ENCODE measurements around the gene PROCR.
"Not testable (repeated sequence)": the region's sequence is repeated elsewhere in the genome, so short reads cannot be mapped to it uniquely, and the experiment has no call there.

PROCR gene

DNA sequence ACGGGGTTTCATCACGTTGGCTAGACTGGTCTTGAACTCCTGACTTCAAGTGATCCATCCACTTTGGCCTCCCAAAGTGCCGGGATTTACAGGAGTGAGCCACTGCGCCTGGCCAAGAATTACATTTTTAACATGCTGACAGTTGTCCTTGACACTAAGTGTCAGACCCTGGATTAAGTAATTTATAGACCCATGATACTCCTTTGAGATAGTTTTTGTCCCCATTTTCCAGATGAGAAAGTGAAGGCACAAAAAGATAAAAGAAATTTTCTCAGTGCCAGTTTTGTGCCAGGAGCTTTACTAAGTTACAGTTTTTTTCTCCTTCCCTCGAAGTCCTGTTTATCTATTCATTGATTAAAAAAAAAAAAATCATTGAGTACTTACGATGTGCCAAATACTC is 14.9 kb upstream of the PROCR start:
- DNase-seq (ENCODE audit: extremely low spot score), result no peak
- no peak for TF ChIP-seq TARDBP (IDR thresholded peaks at IDR 0.05)
- no peak for TF ChIP-seq FOXA1 (IDR thresholded peaks at IDR 0.05)
- no peak for TF ChIP-seq ELF4 (IDR thresholded peaks at IDR 0.05)
- TF ChIP-seq LEF1 (IDR thresholded peaks at IDR 0.05; ENCODE audit: borderline replicate concordance), result no peak
- TF ChIP-seq SUZ12 (IDR thresholded peaks at IDR 0.05), result no peak
- TF ChIP-seq ARNT (IDR thresholded peaks at IDR 0.05), result no peak
- no peak for TF ChIP-seq BHLHE40 (IDR thresholded peaks at IDR 0.05; ENCODE audit: borderline replicate concordance)
- ChIA-PET CTCF (no interaction called here), POLR2A (no interaction called here)

DNA sequence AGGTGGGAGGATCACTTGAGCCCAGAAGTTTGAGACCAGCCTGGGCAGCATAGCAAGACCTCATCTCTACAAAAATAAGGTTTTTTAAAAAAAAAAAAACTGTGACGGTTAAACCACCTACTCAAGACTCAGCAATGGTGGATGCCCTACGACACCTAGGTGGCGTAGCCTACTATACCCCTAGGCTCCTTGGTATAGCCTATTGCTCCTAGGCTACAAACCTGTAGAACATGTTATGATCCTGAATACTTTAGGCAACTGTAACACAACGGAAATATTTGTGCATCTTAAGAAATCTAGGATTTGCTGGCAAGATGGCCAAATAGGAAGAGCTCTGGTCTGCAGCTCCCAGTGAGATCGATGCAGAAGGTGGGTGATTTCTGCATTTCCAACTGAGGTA is 11.5 kb upstream of the PROCR start:
- DNase-seq (ENCODE audit: extremely low spot score); CTCF ChIA-PET; POLR2A ChIA-PET: not testable (repeated sequence)

DNA sequence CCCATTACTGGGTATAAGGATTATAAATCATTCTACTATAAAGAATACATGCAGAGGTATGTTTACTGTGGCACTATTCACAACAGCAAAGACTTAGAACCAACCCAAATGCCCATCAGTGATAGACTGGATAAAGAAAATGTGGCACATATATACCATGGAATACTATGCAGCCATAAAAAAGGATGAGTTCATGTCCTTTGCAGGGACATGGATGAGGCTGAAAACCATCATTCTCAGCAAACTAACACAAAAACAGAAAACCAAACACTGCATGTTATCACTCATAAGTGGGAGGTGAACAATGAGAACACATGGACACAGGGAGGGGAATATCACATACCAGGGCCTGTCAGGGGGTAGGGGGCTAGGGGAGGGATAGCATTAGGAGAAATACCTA is 7.3 kb upstream of the PROCR start:
- DNase-seq (ENCODE audit: extremely low spot score); CTCF ChIA-PET; POLR2A ChIA-PET: not testable (repeated sequence)

DNA sequence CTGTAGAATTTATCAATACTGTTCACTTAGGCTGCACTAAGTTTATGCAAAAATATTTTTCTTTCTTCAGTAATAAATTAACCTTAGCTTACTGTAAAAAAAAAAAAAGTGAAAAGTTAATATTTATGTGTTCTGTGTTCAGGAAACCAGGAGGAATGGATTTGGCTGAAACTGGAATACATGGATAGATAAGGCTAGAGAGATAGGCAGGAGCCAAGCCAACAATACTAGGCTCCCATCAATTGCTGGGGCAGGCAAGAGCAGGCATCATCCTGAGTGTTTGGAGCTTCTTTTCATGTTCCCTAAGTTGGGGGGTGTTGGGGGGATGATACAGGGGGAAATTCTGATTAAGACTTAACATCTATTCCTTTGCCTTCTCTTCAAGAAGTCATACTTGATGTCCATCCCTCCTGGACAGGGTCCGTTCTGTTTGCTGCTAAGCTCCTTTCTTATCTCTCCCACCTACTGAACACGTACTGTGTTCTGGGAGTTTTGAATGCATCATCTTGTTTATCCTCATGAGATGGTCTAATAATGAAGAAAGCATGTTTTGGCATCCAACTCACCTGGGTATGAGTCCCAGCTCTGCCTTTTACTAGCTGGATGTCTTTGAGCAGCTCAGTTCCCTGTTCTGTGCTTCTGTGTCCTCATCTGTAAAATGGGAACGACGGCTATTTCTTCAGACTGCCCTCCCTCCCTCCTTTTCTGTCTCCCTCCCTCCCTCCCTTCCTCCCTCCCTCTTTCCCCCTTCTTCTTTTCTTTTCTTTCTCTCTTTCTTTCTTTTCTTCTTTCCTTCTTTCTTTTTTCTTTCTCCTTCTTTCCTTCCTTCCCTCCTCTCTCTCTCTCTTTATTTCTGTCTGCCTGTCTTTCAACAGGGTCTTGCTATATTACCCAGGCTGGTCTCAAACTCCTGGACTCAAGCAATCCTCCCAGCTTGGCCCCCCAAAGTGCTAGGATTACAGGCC is 6.4 kb upstream of the PROCR start:
- ChIA-PET CTCF (no interaction called here), POLR2A (interaction anchor here (0.9 kb wide), 1 partner anchor 18 kb away, joined by 3 read pairs; the partner anchor contains the start of gene EDEM2)
- DNase-seq (ENCODE audit: extremely low spot score), result no peak
- TF ChIP-seq FOXM1 (IDR thresholded peaks at IDR 0.05; ENCODE audit: borderline replicate concordance) (no peak), L3MBTL2 (conservative IDR thresholded peaks at IDR 0.05) (no peak), BHLHE40 (IDR thresholded peaks at IDR 0.05; ENCODE audit: borderline replicate concordance) (no peak), ELF4 (IDR thresholded peaks at IDR 0.05) (no peak), LEF1 (IDR thresholded peaks at IDR 0.05; ENCODE audit: borderline replicate concordance) (no peak)

DNA sequence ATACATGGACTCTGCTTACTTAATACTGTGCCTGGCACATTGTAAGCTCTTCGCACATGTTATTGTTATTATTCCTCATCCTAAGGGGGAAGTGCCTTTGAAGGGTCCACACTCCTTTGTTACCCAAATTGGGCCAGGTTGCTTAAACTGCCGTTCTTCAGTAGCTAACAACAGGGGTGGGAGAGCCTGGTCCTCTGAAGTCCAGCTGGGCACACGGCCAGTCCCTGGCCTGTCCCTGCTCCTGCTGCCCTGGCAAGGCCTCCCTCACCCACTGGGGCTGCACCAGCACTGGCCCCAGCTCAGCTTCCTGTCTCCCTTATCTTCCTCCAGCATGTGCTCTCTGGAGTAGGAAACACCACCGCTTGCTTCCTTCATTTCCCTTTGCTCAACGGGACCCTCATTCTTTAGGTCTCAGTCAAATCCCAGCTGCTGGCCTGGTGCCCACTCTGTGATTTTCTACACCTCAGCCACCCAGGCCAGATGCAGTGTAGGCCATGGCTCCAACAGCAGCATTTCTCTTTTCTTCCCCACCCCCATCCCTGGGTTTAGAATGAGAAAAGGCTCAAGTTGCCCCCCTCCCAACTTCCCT is 5.5 kb upstream of the PROCR start:
- CTCF ChIA-PET, result no interaction called here
- TF ChIP-seq, protein P1, sequence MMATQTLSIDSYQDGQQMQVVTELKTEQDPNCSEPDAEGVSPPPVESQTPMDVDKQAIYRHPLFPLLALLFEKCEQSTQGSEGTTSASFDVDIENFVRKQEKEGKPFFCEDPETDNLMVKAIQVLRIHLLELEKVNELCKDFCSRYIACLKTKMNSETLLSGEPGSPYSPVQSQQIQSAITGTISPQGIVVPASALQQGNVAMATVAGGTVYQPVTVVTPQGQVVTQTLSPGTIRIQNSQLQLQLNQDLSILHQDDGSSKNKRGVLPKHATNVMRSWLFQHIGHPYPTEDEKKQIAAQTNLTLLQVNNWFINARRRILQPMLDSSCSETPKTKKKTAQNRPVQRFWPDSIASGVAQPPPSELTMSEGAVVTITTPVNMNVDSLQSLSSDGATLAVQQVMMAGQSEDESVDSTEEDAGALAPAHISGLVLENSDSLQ (IDR thresholded peaks at IDR 0.05), result no peak
- no peak for TF ChIP-seq NFRKB (IDR thresholded peaks at IDR 0.05)

DNA sequence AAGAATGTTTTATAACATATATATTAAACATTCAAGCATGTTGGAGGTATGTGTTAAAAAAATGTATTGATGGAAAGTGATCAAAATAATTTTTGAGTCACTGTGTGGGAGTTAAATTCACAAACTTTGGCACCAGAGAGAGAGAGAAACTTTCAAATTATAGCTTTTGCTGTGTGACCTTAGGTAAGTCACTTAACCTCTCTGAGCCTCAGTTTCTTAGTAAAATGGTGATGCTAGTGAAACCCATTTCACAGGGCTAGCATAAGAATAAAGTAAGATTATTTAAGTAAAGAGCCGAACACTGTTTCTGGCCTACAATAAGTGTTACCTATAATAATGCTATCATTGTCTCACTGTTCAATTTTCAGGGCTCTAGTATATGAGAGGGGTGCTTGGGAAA is 4.1 kb upstream of the PROCR start:
- CTCF ChIA-PET, result no interaction called here
- POLR2A ChIA-PET, result no interaction called here
- no peak for DNase-seq (ENCODE audit: extremely low spot score)
- no peak for TF ChIP-seq SUZ12 (IDR thresholded peaks at IDR 0.05)
- no peak for TF ChIP-seq NFRKB (IDR thresholded peaks at IDR 0.05)
- TF ChIP-seq ARNT (IDR thresholded peaks at IDR 0.05), result no peak
- TF ChIP-seq BHLHE40 (IDR thresholded peaks at IDR 0.05; ENCODE audit: borderline replicate concordance), result no peak
- TF ChIP-seq L3MBTL2 (conservative IDR thresholded peaks at IDR 0.05), result no peak
- TF ChIP-seq CTBP1 (IDR thresholded peaks at IDR 0.05; ENCODE audit: borderline replicate concordance), result no peak

More for the DNA sequence above, 5.5 kb upstream of the PROCR start:
- no peak for DNase-seq (ENCODE audit: extremely low spot score)
- POLR2A ChIA-PET, result interaction anchor here (0.9 kb wide), 1 partner anchor 19 kb away, joined by 3 read pairs; the partner anchor contains the start of gene EDEM2

DNA sequence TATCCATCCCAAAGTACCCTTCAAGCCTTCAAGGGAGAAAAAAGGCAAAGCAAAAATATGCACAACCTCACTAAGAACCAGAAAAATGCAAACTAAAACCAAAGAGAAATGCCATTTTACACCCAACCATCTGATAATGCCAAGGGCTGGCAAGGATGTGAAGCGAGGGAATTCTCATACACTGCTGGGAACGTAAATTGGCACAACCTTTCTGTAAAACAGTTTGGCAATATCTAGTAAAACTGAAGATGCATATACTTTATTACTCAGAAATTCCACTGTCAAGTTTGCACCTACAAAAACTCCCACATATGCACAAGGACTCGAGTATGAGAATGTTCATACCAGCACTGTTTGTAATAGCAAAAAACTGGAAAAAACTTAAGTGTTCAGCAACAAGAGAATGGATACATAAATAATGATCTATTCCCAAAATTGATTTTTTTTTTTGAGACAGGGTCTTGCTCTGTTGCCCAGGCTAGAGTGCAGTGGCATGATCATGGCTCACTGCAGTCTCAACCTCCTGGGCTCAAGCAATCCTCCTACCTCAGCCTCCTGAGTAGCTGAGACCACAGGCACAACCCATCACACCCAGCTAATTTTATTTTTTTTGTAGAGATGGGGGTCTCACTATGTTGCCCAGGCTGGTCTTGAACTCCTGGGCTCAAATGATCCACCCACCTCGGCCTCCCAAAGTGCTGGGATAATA is 3.0 kb upstream of the PROCR start:
- POLR2A ChIA-PET; DNase-seq (ENCODE audit: extremely low spot score); CTCF ChIA-PET: not testable (repeated sequence)

DNA sequence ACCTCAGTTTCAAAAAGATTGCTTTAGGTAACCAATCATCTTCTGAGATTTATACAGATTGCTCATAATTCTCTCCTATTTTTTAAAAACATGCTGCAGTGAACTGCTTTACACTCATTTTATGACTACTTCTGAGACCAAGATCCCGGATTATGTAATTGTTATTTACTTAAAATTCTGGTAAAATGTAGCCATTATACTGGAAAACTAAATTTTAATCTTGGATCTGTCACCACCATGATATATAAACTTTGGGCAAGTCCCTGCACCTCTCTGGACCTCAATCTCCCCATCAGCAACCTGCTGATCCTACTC is 477 bp upstream of the PROCR start:
- no peak for TF ChIP-seq ZNF384 (IDR thresholded peaks at IDR 0.05)
- TF ChIP-seq L3MBTL2 (conservative IDR thresholded peaks at IDR 0.05), result no peak
- POLR2A ChIA-PET, result no interaction called here
- DNase-seq (ENCODE audit: extremely low spot score), result no peak
- CTCF ChIA-PET, result no interaction called here

DNA sequence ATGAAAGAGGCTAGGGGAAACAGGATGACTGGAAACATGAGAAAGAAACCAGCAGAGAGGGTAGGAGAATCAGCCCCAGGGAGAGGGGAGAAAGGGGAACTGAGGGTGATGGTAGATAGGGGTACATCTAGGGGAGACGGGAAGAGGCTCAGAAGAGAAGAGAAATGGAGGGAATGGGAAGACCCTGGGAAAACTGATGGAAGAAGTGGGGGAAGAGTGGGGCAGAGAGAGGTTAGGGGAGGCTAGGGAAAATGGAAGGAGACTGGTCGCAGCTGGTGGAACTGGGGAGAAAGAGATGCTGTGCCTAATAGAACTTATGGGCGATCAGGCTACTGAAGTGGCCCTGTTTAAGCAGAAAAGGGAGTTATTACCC is 548 bp downstream of the PROCR start:
- ChIA-PET POLR2A (no interaction called here), CTCF (no interaction called here)
- TF ChIP-seq TARDBP (IDR thresholded peaks at IDR 0.05), result no peak
- no peak for TF ChIP-seq BHLHE40 (IDR thresholded peaks at IDR 0.05; ENCODE audit: borderline replicate concordance)
- no peak for TF ChIP-seq FOXM1 (IDR thresholded peaks at IDR 0.05; ENCODE audit: borderline replicate concordance)
- TF ChIP-seq, protein P1 (IDR thresholded peaks at IDR 0.05), result no peak
- no peak for TF ChIP-seq SP1 (IDR thresholded peaks at IDR 0.05)
- TF ChIP-seq ELF4 (IDR thresholded peaks at IDR 0.05), result no peak
- TF ChIP-seq L3MBTL2 (conservative IDR thresholded peaks at IDR 0.05), result no peak
- no peak for TF ChIP-seq CTBP1 (IDR thresholded peaks at IDR 0.05; ENCODE audit: borderline replicate concordance)
- TF ChIP-seq NFRKB (IDR thresholded peaks at IDR 0.05), result no peak
- no peak for TF ChIP-seq SUZ12 (IDR thresholded peaks at IDR 0.05)
- TF ChIP-seq LEF1 (IDR thresholded peaks at IDR 0.05; ENCODE audit: borderline replicate concordance), result no peak
- TF ChIP-seq HDGF (IDR thresholded peaks at IDR 0.05; ENCODE audit: borderline replicate concordance), result no peak
- TF ChIP-seq ZNF384 (IDR thresholded peaks at IDR 0.05), result no peak
- no peak for TF ChIP-seq FOXA1 (IDR thresholded peaks at IDR 0.05)
- no peak for TF ChIP-seq FOXK2 (IDR thresholded peaks at IDR 0.05)
- no peak for TF ChIP-seq ARNT (IDR thresholded peaks at IDR 0.05)
- no peak for DNase-seq (ENCODE audit: extremely low spot score)

Data from HEK293T (cell line).